ENCODE measurements around the gene ATG16L2. TPM values are rescaled to one million over a fixed set of nuclear protein-coding genes. Genes with fewer than 3 reads are reported as not detected.

The ATG16L2 gene
- total RNA-seq = 100 to 1,000 TPM; 107 to 145 (median 127) TPM
- total RNA-seq (2013) = 86.0 TPM
- 19.3 to 123 (median 79.7) reads per million in 29 experiments for total RNA-seq

GRCh38 chr11:72814286-72815109, at the start of gene ATG16L2:
TSS of gene ATG16L2 (plus strand) at chr11:72814411. CDS start at chr11:72814446, 35 bp downstream.
- H3K9me3 ChIP-seq = no peaks in the 10 kb centered on the region
- under 1% methylated on average over 75 of the region's 75 CpGs for WGBS (ENCODE audit: insufficient coverage)
- Mint-ChIP-seq H3K27ac (peak within 1 kb of the TSS; percentile 96 to 97), H3K9me3 (no peaks in the 10 kb centered on the region), H3K36me3 (peaks cover 26% of the 10 kb centered on the region), H3K4me3 (peak within 1 kb of the TSS; percentile 95 to 99 (median 98)), H3K27me3 (no peaks in the 10 kb centered on the region), H3K4me1 (peaks cover 47 to 74% (median 60%) of the 10 kb centered on the region in 3 donors)
- H3K4me1 ChIP-seq (ENCODE audit: control insufficient read depth in 1 of 2, extremely low read depth in 1 of 2, insufficient read depth in 2 of 2, low read length in 2 of 2) = peaks cover 7 to 50% of the 10 kb centered on the region in 2 experiments
- H3K27me3 ChIP-seq (replicated peaks in 1 of 2; ENCODE audit: control insufficient read depth in 2 of 2, extremely low read depth in 1 of 2, insufficient read depth in 2 of 2, low read length in 1 of 2) = no peaks in the 10 kb centered on the region
- peaks cover 14 to 25% of the 10 kb centered on the region in 2 donors for H3K36me3 ChIP-seq (ENCODE audit: control insufficient read depth in 2 of 2, extremely low read depth in 1 of 2, insufficient read depth in 1 of 2, low read length in 1 of 2)
- ChIA-PET POLR2A (interaction anchor here in 1 of 2 donors (0.7 kb wide), 1 partner anchor 65 kb away, joined by 3 read pairs; no protein-coding TSS in a partner anchor), CTCF (interaction anchor here (0.6 to 0.7 kb wide), 3 partner anchors 89 to 1888 kb away, joined by 3 to 5 read pairs (median 3); no protein-coding TSS in a partner anchor)
- peak within 1 kb of the TSS; percentile 84 to 87 for H3K4me3 ChIP-seq (ENCODE audit: control insufficient read depth in 1 of 2, extremely low read depth in 1 of 2, low read length in 1 of 2)
- peak within 1 kb of the TSS; percentile 100 for H3K27ac ChIP-seq (ENCODE audit: low read length)
- ATAC-seq (replicated peaks in 1 of 4) (peak; percentile 83 to 88 (median 85)), DNase-seq (peak in 34 of 35 experiments; percentile 49 to 94 (median 86))

- H3K9me3 ChIP-seq = no peaks in the 10 kb centered on the region
- no peak overlapping the region for H3K27ac Mint-ChIP-seq
- no peaks in the 10 kb centered on the region for H3K36me3 Mint-ChIP-seq
- POLR2A ChIA-PET = no interaction called here
- peaks cover 0 to 4% of the 10 kb centered on the region in 2 experiments for H3K4me1 ChIP-seq (ENCODE audit: control insufficient read depth in 1 of 2, extremely low read depth in 1 of 2, insufficient read depth in 2 of 2, low read length in 2 of 2)
- no peak overlapping the region for H3K27ac ChIP-seq (ENCODE audit: low read length)
- peaks cover 0 to 5% of the 10 kb centered on the region in 2 experiments for H3K27me3 ChIP-seq (replicated peaks in 1 of 2; ENCODE audit: control insufficient read depth in 2 of 2, extremely low read depth in 1 of 2, insufficient read depth in 2 of 2, low read length in 1 of 2)
- no peaks in the 10 kb centered on the region for H3K36me3 ChIP-seq (ENCODE audit: control insufficient read depth in 2 of 2, extremely low read depth in 1 of 2, insufficient read depth in 1 of 2, low read length in 1 of 2)
- no peaks in the 10 kb centered on the region for H3K9me3 Mint-ChIP-seq
- ATAC-seq (replicated peaks in 1 of 4) (no peak), DNase-seq (no peak)
- no peak overlapping the region for H3K4me3 Mint-ChIP-seq
- peaks cover 10 to 13% (median 12%) of the 10 kb centered on the region in 3 donors for H3K4me1 Mint-ChIP-seq
- H3K4me3 ChIP-seq (ENCODE audit: control insufficient read depth in 1 of 2, extremely low read depth in 1 of 2, low read length in 1 of 2) = no peak overlapping the region
- WGBS (ENCODE audit: insufficient coverage) = 90% methylated on average over 12 of the region's 13 CpGs
- no peaks in the 10 kb centered on the region for H3K27me3 Mint-ChIP-seq
- CTCF ChIA-PET = no interaction called here
Observed at GRCh38 chr11:72764503-72764902, 49.7 kb upstream of the ATG16L2 start.

- Mint-ChIP-seq H3K9me3 (no peaks in the 10 kb centered on the region), H3K4me1 (peaks cover 10 to 13% (median 12%) of the 10 kb centered on the region in 3 donors), H3K27ac (no peak overlapping the region), H3K36me3 (peaks cover 5% of the 10 kb centered on the region), H3K4me3 (no peak overlapping the region), H3K27me3 (no peaks in the 10 kb centered on the region)
- H3K36me3 ChIP-seq (ENCODE audit: control insufficient read depth in 2 of 2, extremely low read depth in 1 of 2, insufficient read depth in 1 of 2, low read length in 1 of 2) = no peaks in the 10 kb centered on the region
- ChIA-PET POLR2A (no interaction called here), CTCF (interaction anchor here in 1 of 2 donors (0.6 kb wide), 1 partner anchor 293 kb away, joined by 3 read pairs; no protein-coding TSS in a partner anchor)
- no peaks in the 10 kb centered on the region for H3K9me3 ChIP-seq
- H3K4me3 ChIP-seq (ENCODE audit: control insufficient read depth in 1 of 2, extremely low read depth in 1 of 2, low read length in 1 of 2) = no peak overlapping the region
- H3K27ac ChIP-seq (ENCODE audit: low read length) = no peak overlapping the region
- peaks cover 0 to 4% of the 10 kb centered on the region in 2 experiments for H3K4me1 ChIP-seq (ENCODE audit: control insufficient read depth in 1 of 2, extremely low read depth in 1 of 2, insufficient read depth in 2 of 2, low read length in 2 of 2)
- DNase-seq (no peak), ATAC-seq (replicated peaks in 1 of 4) (no peak)
- 85% methylated on average over 7 of the region's 12 CpGs for WGBS (ENCODE audit: insufficient coverage)
- H3K27me3 ChIP-seq (replicated peaks in 1 of 2; ENCODE audit: control insufficient read depth in 2 of 2, extremely low read depth in 1 of 2, insufficient read depth in 2 of 2, low read length in 1 of 2) = peaks cover 0 to 5% of the 10 kb centered on the region in 2 experiments
Observed at GRCh38 chr11:72766152-72766902, 47.9 kb upstream of the ATG16L2 start.

GRCh38 chr11:72767203-72768062, 46.8 kb upstream of the ATG16L2 start:
- Mint-ChIP-seq H3K36me3 (peaks cover 5% of the 10 kb centered on the region), H3K4me3 (no peak overlapping the region), H3K27ac (peak overlapping the region in 1 of 2 donors; percentile 39), H3K4me1 (peaks cover 10 to 13% (median 11%) of the 10 kb centered on the region in 3 donors), H3K9me3 (no peaks in the 10 kb centered on the region), H3K27me3 (no peaks in the 10 kb centered on the region)
- Histone ChIP-seq H3K36me3 (ENCODE audit: control insufficient read depth in 2 of 2, extremely low read depth in 1 of 2, insufficient read depth in 1 of 2, low read length in 1 of 2) (no peaks in the 10 kb centered on the region), H3K9me3 (no peaks in the 10 kb centered on the region), H3K27me3 (replicated peaks in 1 of 2; ENCODE audit: control insufficient read depth in 2 of 2, extremely low read depth in 1 of 2, insufficient read depth in 2 of 2, low read length in 1 of 2) (peaks cover 0 to 5% of the 10 kb centered on the region in 2 experiments), H3K4me3 (ENCODE audit: control insufficient read depth in 1 of 2, extremely low read depth in 1 of 2, low read length in 1 of 2) (no peak overlapping the region), H3K27ac (ENCODE audit: low read length) (no peak overlapping the region), H3K4me1 (ENCODE audit: control insufficient read depth in 1 of 2, extremely low read depth in 1 of 2, insufficient read depth in 2 of 2, low read length in 2 of 2) (peaks cover 0 to 3% of the 10 kb centered on the region in 2 experiments)
- 82% methylated on average over 4 of the region's 4 CpGs for WGBS (ENCODE audit: insufficient coverage)
- no peak for DNase-seq
- ChIA-PET POLR2A (no interaction called here), CTCF (interaction anchor here (0.5 to 0.6 kb wide), 2 partner anchors 31 to 916 kb away, joined by 3 to 7 read pairs; no protein-coding TSS in a partner anchor)
- ATAC-seq (replicated peaks in 1 of 4) = no peak

- Histone ChIP-seq H3K9me3 (no peaks in the 10 kb centered on the region), H3K27me3 (replicated peaks in 1 of 2; ENCODE audit: control insufficient read depth in 2 of 2, extremely low read depth in 1 of 2, insufficient read depth in 2 of 2, low read length in 1 of 2) (peaks cover 0 to 5% of the 10 kb centered on the region in 2 experiments), H3K4me1 (ENCODE audit: control insufficient read depth in 1 of 2, extremely low read depth in 1 of 2, insufficient read depth in 2 of 2, low read length in 2 of 2) (no peaks in the 10 kb centered on the region), H3K36me3 (ENCODE audit: control insufficient read depth in 2 of 2, extremely low read depth in 1 of 2, insufficient read depth in 1 of 2, low read length in 1 of 2) (no peaks in the 10 kb centered on the region), H3K27ac (ENCODE audit: low read length) (no peak overlapping the region), H3K4me3 (ENCODE audit: control insufficient read depth in 1 of 2, extremely low read depth in 1 of 2, low read length in 1 of 2) (no peak overlapping the region)
- DNase-seq (no peak), ATAC-seq (replicated peaks in 1 of 4) (no peak)
- ChIA-PET CTCF (no interaction called here), POLR2A (no interaction called here)
- Mint-ChIP-seq H3K4me3 (no peak overlapping the region), H3K4me1 (peaks cover under 1 to 4% (median 1%) of the 10 kb centered on the region in 3 donors), H3K27me3 (no peaks in the 10 kb centered on the region), H3K27ac (no peak overlapping the region), H3K9me3 (no peaks in the 10 kb centered on the region), H3K36me3 (peaks cover 5% of the 10 kb centered on the region)
- WGBS (ENCODE audit: insufficient coverage) = no CpG with 5 or more reads among the region's 3 CpGs
Observed at GRCh38 chr11:72768581-72768980, 45.6 kb upstream of the ATG16L2 start.
